ENCODE data around the gene TFEB. TPM values are rescaled to one million over a fixed set of nuclear protein-coding genes. Genes with fewer than 3 reads are reported as not detected.

TFEB gene
- polyA plus RNA-seq, 1 donor (not counting 4 experiments of a cell fraction or from before 2014, with no cell fraction given) = 4.3 TPM

- Histone ChIP-seq H4K20me1 (ENCODE audit: control insufficient read depth, extremely low read depth, insufficient read depth, low read length) (no peaks in the 10 kb centered on the region), H3K9ac (ENCODE audit: control insufficient read depth, extremely low read depth, insufficient read depth, low read length) (no peak overlapping the region), H3K4me1 (ENCODE audit: control insufficient read depth, extremely low read depth, insufficient read depth, low read length) (peaks cover 32% of the 10 kb centered on the region), H3K4me3 (ENCODE audit: control insufficient read depth in 2 of 3, extremely low read depth in 1 of 3, insufficient read depth in 2 of 3, low read depth in 1 of 3, low read length in 3 of 3) (no peak overlapping the region), H3K9me3 (ENCODE audit: control insufficient read depth, low read depth, low read length) (no peaks in the 10 kb centered on the region), H3K9me1 (ENCODE audit: control insufficient read depth, extremely low read depth, insufficient read depth, low read length) (no peaks in the 10 kb centered on the region), H3K4me2 (ENCODE audit: control insufficient read depth, extremely low read depth, insufficient read depth, low read depth, low read length) (peak overlapping the region; percentile 59), H2AFZ (ENCODE audit: control insufficient read depth, low read length) (no peak overlapping the region), H3K27me3 (ENCODE audit: control insufficient read depth, extremely low read depth, insufficient read depth, low read length) (no peaks in the 10 kb centered on the region), H3K36me3 (ENCODE audit: control insufficient read depth in 2 of 2, extremely low read depth in 1 of 2, insufficient read depth in 2 of 2, low read length in 2 of 2) (peaks cover 0 to 1% of the 10 kb centered on the region in 2 experiments), H3K79me2 (ENCODE audit: control insufficient read depth, insufficient read depth, low read length) (no peaks in the 10 kb centered on the region), H3K27ac (ENCODE audit: control insufficient read depth, insufficient read depth, low read length) (no peak overlapping the region)
- DNase-seq (ENCODE audit: low read depth, low spot score) = no peak
- FAIRE-seq = no peak
- TF ChIP-seq CTCF (optimal IDR thresholded peaks at IDR 0.05 in 1 of 3, IDR thresholded peaks at IDR 0.05 in 1 of 3, conservative IDR thresholded peaks at IDR 0.05 in 1 of 3; ENCODE audit: extremely low read depth in 1 of 3, insufficient read depth in 2 of 3, low read length in 3 of 3) (no peak), EZH2 (IDR thresholded peaks at IDR 0.05; ENCODE audit: low read length) (no peak)
- dilution Hi-C loops (cut with MboI; ENCODE audit: extremely low pct_ligation_motif_present, low sequenced_read_pairs) = no loop called here
Observed at GRCh38 chr6:41712651-41713103, 22.7 kb downstream of the TFEB start.

GRCh38 chr6:41711323-41712038, 23.9 kb downstream of the TFEB start:
- no peak overlapping the region for H3K27ac ChIP-seq (ENCODE audit: control insufficient read depth, insufficient read depth, low read length)
- no peak overlapping the region for H2AFZ ChIP-seq (ENCODE audit: control insufficient read depth, low read length)
- H3K9ac ChIP-seq (ENCODE audit: control insufficient read depth, extremely low read depth, insufficient read depth, low read length) = no peak overlapping the region
- peaks cover 38% of the 10 kb centered on the region for H3K4me1 ChIP-seq (ENCODE audit: control insufficient read depth, extremely low read depth, insufficient read depth, low read length)
- no peak overlapping the region for H3K4me3 ChIP-seq (ENCODE audit: control insufficient read depth in 2 of 3, extremely low read depth in 1 of 3, insufficient read depth in 2 of 3, low read depth in 1 of 3, low read length in 3 of 3)
- no peaks in the 10 kb centered on the region for H3K9me1 ChIP-seq (ENCODE audit: control insufficient read depth, extremely low read depth, insufficient read depth, low read length)
- TF ChIP-seq EZH2 (IDR thresholded peaks at IDR 0.05; ENCODE audit: low read length) (no peak), CTCF (optimal IDR thresholded peaks at IDR 0.05 in 1 of 3, IDR thresholded peaks at IDR 0.05 in 1 of 3, conservative IDR thresholded peaks at IDR 0.05 in 1 of 3; ENCODE audit: extremely low read depth in 1 of 3, insufficient read depth in 2 of 3, low read length in 3 of 3) (no peak)
- H3K27me3 ChIP-seq (ENCODE audit: control insufficient read depth, extremely low read depth, insufficient read depth, low read length) = no peaks in the 10 kb centered on the region
- H3K4me2 ChIP-seq (ENCODE audit: control insufficient read depth, extremely low read depth, insufficient read depth, low read depth, low read length) = no peak overlapping the region
- DNase-seq (ENCODE audit: low read depth, low spot score) (no peak), FAIRE-seq (no peak)
- no peaks in the 10 kb centered on the region for H4K20me1 ChIP-seq (ENCODE audit: control insufficient read depth, extremely low read depth, insufficient read depth, low read length)
- dilution Hi-C loops (cut with MboI; ENCODE audit: extremely low pct_ligation_motif_present, low sequenced_read_pairs) = no loop called here
- H3K79me2 ChIP-seq (ENCODE audit: control insufficient read depth, insufficient read depth, low read length) = no peaks in the 10 kb centered on the region
- H3K9me3 ChIP-seq (ENCODE audit: control insufficient read depth, low read depth, low read length) = no peaks in the 10 kb centered on the region
- H3K36me3 ChIP-seq (ENCODE audit: control insufficient read depth in 2 of 2, extremely low read depth in 1 of 2, insufficient read depth in 2 of 2, low read length in 2 of 2) = peaks cover 0 to 1% of the 10 kb centered on the region in 2 experiments
